IMR-90 (cell line): ENCODE data around the gene OR2A2. TPM values are rescaled to one million over a fixed set of nuclear protein-coding genes. Genes with fewer than 3 reads are reported as not detected.

Source experiments
- ATAC-seq: fragments of 200-7000 bp; cut with Tn5 transposase; 2 replicates; pipeline ENCODE4 v1.9.1; 2020; ENCODE audit warnings: low read depth, mild to moderate bottlenecking, moderate library complexity
- BruUV-seq: library from RNA; stranded (reverse); fragments of 400-500 nt; replicated peaks from 2 replicates; lab custom pipeline; 2021; lab: Mats Ljungman, UMichigan
- CTCF ChIA-PET: fragments of 300-600 bp; formaldehyde crosslinking; extraction: SDS; loops from one replicate; lab custom pipeline; 2021; ENCODE audit warnings: antibody characterized with exemption; lab: Yijun Ruan, JAX
- POLR2A ChIA-PET: fragments of 300-600 bp; sonication (Branson Sonifier 250); formaldehyde crosslinking; loops from one replicate; lab custom pipeline; 2022; ENCODE audit warnings: antibody characterized with exemption; ENCODE audit not compliant: unreplicated experiment; lab: Charles Lee
- DNase-seq: peaks from one replicate; pipeline ENCODE4 v3.0.0; 2013
- H2AFZ ChIP-seq: replicated peaks from 2 replicates; pipeline ENCODE3; 2013; ENCODE audit warnings: low read length, mild to moderate bottlenecking; ENCODE audit not compliant: poor library complexity
- H2AK5ac ChIP-seq: 2 replicates; pipeline ENCODE4 v1.6.1; 2013; ENCODE audit warnings: low read depth, low read length, inconsistent platforms
- H2AK9ac ChIP-seq: replicated peaks from 2 replicates; pipeline ENCODE3; 2013; ENCODE audit warnings: mild to moderate bottlenecking, low read depth, low read length, moderate library complexity; ENCODE audit not compliant: poor library complexity
- H2BK120ac ChIP-seq: 2 replicates; pipeline ENCODE4 v1.6.1; 2013; ENCODE audit warnings: low read depth, low read length, inconsistent platforms
- H2BK15ac ChIP-seq: 3 replicates; pipeline ENCODE4 v1.6.1; 2013; ENCODE audit warnings: low read depth, low read length, inconsistent platforms
- H2BK20ac ChIP-seq: 2 replicates; pipeline ENCODE4 v1.6.1; 2013; ENCODE audit warnings: low read depth, mild to moderate bottlenecking, inconsistent platforms, low read length, moderate library complexity
- H2BK5ac ChIP-seq: 2 replicates; pipeline ENCODE4 v1.6.1; 2013; ENCODE audit warnings: mild to moderate bottlenecking, low read depth, low read length, inconsistent platforms; ENCODE audit not compliant: poor library complexity, severe bottlenecking
- H3K14ac ChIP-seq: replicated peaks from 2 replicates; pipeline ENCODE4 v1.6.1; 2013; ENCODE audit warnings: low read depth, low read length, inconsistent platforms
- H3K18ac ChIP-seq: 2 replicates; pipeline ENCODE4 v1.6.1; 2013; ENCODE audit warnings: low read depth, low read length, control low read depth
- H3K23ac ChIP-seq: 2 replicates; pipeline ENCODE4 v1.6.1; 2013; ENCODE audit warnings: low read depth, low read length, inconsistent platforms
- H3K27ac ChIP-seq: 2 replicates; pipeline ENCODE4 v1.5.1; 2013; ENCODE audit warnings: mild to moderate bottlenecking, control low read depth, low read length; ENCODE audit not compliant: insufficient read depth
- H3K27me3 ChIP-seq: 2 replicates; pipeline ENCODE4 v1.6.1; 2013; ENCODE audit warnings: low read length; ENCODE audit not compliant: control insufficient read depth, insufficient read depth
- H3K36me3 ChIP-seq: 2 replicates; pipeline ENCODE4 v1.6.1; 2013; ENCODE audit warnings: low read length, mixed read lengths; ENCODE audit not compliant: control insufficient read depth, insufficient read depth
- H3K4ac ChIP-seq: 2 replicates; pipeline ENCODE4 v1.6.1; 2013; ENCODE audit warnings: low read depth, low read length, inconsistent platforms
- H3K4me1 ChIP-seq: 2 replicates; pipeline ENCODE4 v1.6.1; 2013; ENCODE audit warnings: low read length, mixed read lengths; ENCODE audit not compliant: control insufficient read depth, insufficient read depth
- H3K4me2 ChIP-seq: 2 replicates; pipeline ENCODE4 v1.6.1; 2013; ENCODE audit warnings: low read depth, mild to moderate bottlenecking, control low read depth, low read length, moderate library complexity
- H3K4me3 ChIP-seq: 2 replicates; pipeline ENCODE4 v1.5.1; 2013; ENCODE audit warnings: low read depth, mild to moderate bottlenecking, control low read depth, low read length, moderate library complexity; ENCODE audit not compliant: insufficient read depth
- H3K56ac ChIP-seq: 2 replicates; pipeline ENCODE4 v1.6.1; 2013; ENCODE audit warnings: low read length, inconsistent platforms; ENCODE audit not compliant: insufficient read depth; ENCODE audit errors: extremely low read depth
- H3K79me1 ChIP-seq, 2 experiments: 2 replicates each; pipeline ENCODE4 v1.6.1; 2013; ENCODE audit warnings: low read length in 2 of 2, inconsistent platforms in 1 of 2, low read depth in 1 of 2
- H3K9ac ChIP-seq: 2 replicates; pipeline ENCODE4 v1.6.1; 2013; ENCODE audit warnings: low read depth, low read length, control low read depth
- H3K9me1 ChIP-seq: 2 replicates; pipeline ENCODE4 v1.6.1; 2013; ENCODE audit warnings: low read length, inconsistent platforms; ENCODE audit not compliant: insufficient read depth
- H3K9me3 ChIP-seq: 2 replicates; pipeline ENCODE4 v1.6.1; 2013; ENCODE audit warnings: low read length; ENCODE audit not compliant: control insufficient read depth, insufficient read depth
- H4K20me1 ChIP-seq: 2 replicates; pipeline ENCODE4 v1.6.1; 2013; ENCODE audit warnings: low read length, inconsistent platforms; ENCODE audit not compliant: insufficient read depth
- H4K5ac ChIP-seq: 2 replicates; pipeline ENCODE4 v1.6.1; 2013; ENCODE audit warnings: mild to moderate bottlenecking, low read depth, low read length, control low read depth
- H4K8ac ChIP-seq, 2 experiments: 2 replicates each; pipeline ENCODE4 v1.6.1; 2013; ENCODE audit warnings: low read depth in 2 of 2, low read length in 2 of 2, control low read depth in 1 of 2, inconsistent platforms in 1 of 2
- H4K91ac ChIP-seq: 2 replicates; pipeline ENCODE4 v1.6.1; 2013; ENCODE audit warnings: low read depth, low read length, inconsistent platforms; ENCODE audit not compliant: insufficient read depth
- CEBPB ChIP-seq: IDR thresholded peaks from 2 replicates; pipeline ENCODE4 v1.6.1; 2012; ENCODE audit warnings: low read depth, low read length, improper control_type of control experiment
- ELK1 ChIP-seq: fragments of 150-350 bp; IDR thresholded peaks from 2 replicates; pipeline ENCODE4 v1.6.1; 2016; ENCODE audit warnings: low read depth, mild to moderate bottlenecking, low read length, moderate library complexity, borderline replicate concordance
- dilution Hi-C: fragments of 300-500 bp; cut with HindIII; formaldehyde crosslinking; loops from one replicate; pipeline ENCODE4 v1.14.3; 2018; ENCODE audit warnings: low sequenced_read_pairs; ENCODE audit not compliant: unreplicated experiment
- in situ Hi-C: fragments of 300-500 bp; cut with MboI; formaldehyde crosslinking; loops from 3 replicates; pipeline ENCODE4 v1.14.3; 2019; ENCODE audit warnings: low sequenced_read_pairs, inconsistent platforms, mixed read lengths
- intact Hi-C: fragments of 100-400 bp; cut with micrococcal nuclease; formaldehyde crosslinking; loops from 2 replicates; pipeline ENCODE4 v1.10.0; 2022
- polyA plus RNA-seq, 3 experiments: library from polyadenylated mRNA; depleted of rRNA; stranded (reverse); fragments of >200 nt; gene quantifications; 2 replicates each; pipeline ENCODE4 v1.2.3, GENCODE V29; 2012; ENCODE audit warnings: low replicate concordance in 1 of 3
- total RNA-seq: library from RNA; depleted of rRNA; stranded (reverse); fragments of >200 nt; gene quantifications from 2 replicates; pipeline ENCODE4 v1.2.3, GENCODE V29; 2012

Gene OR2A2
- total and polyA plus RNA-seq, 2 of the 4 experiments (the other 2 are of a cell fraction), result not detected

GRCh38 chr7:144102041-144102440, 7.3 kb upstream of the OR2A2 start:
- H4K5ac ChIP-seq, result no peak overlapping the region
- dilution Hi-C loops, result no loop called here
- no peak overlapping the region for H3K56ac ChIP-seq
- POLR2A ChIA-PET, result no interaction called here
- H2BK5ac ChIP-seq, result no peak overlapping the region
- no TSS peak for BruUV-seq
- H3K14ac ChIP-seq, result no peak overlapping the region
- no peaks in the 10 kb centered on the region for H3K4me1 ChIP-seq
- no peak overlapping the region for H3K27ac ChIP-seq
- CTCF ChIA-PET, result no interaction called here
- no peaks in the 10 kb centered on the region for H3K27me3 ChIP-seq
- H3K23ac ChIP-seq, result no peak overlapping the region
- H4K8ac ChIP-seq, result no peak overlapping the region
- no peak overlapping the region for H3K9ac ChIP-seq
- no peak overlapping the region for H2BK120ac ChIP-seq
- no peak overlapping the region for H2AFZ ChIP-seq
- H3K79me1 ChIP-seq, result no peaks in the 10 kb centered on the region
- no peak overlapping the region for H2BK15ac ChIP-seq
- no peak for ATAC-seq
- no peak overlapping the region for H3K4me3 ChIP-seq
- no peaks in the 10 kb centered on the region for H4K20me1 ChIP-seq
- no peaks in the 10 kb centered on the region for H3K9me3 ChIP-seq
- no peaks in the 10 kb centered on the region for H3K9me1 ChIP-seq
- H2AK5ac ChIP-seq, result no peak overlapping the region
- H3K4me2 ChIP-seq, result no peak overlapping the region
- H3K18ac ChIP-seq, result no peak overlapping the region
- no peak overlapping the region for H3K4ac ChIP-seq
- no peak for DNase-seq
- in situ Hi-C loops, result no loop called here
- no peak overlapping the region for H4K91ac ChIP-seq
- H2AK9ac ChIP-seq, result no peak overlapping the region
- no peak overlapping the region for H2BK20ac ChIP-seq
- no peaks in the 10 kb centered on the region for H3K36me3 ChIP-seq
- intact Hi-C loops, result no loop called here
- TF ChIP-seq ELK1, result no peak
- TF ChIP-seq CEBPB, result no peak
